Right cardiac atrium (tissue), 5 donors: ENCODE data around the gene FXYD5. TPM values are rescaled to one million over a fixed set of nuclear protein-coding genes. Genes with fewer than 3 reads are reported as not detected.

Experiments used
- ATAC-seq, 2 donors: fragments of 200-7000 bp; cut with Tn5 transposase; one replicate each; pipeline versions ENCODE4 v1.8.0 to v1.9.1; 2020; ENCODE audit warnings: moderate library complexity in 2 of 2, mild to moderate bottlenecking in 1 of 2
- DNase-seq, 3 donors: peaks; one replicate each; pipeline ENCODE4 v3.0.0-alpha.2; 2020
- H3K27ac ChIP-seq: one replicate; pipeline ENCODE4 v1.5.1; 2013; ENCODE audit warnings: mild to moderate bottlenecking, low read length, control low read depth, moderate library complexity
- H3K27me3 ChIP-seq: one replicate; pipeline ENCODE4 v1.6.1; 2013; ENCODE audit not compliant: control insufficient read depth, insufficient read depth
- H3K4me1 ChIP-seq: one replicate; pipeline ENCODE4 v1.6.1; 2013; ENCODE audit warnings: low read length; ENCODE audit not compliant: control insufficient read depth, insufficient read depth
- H3K4me3 ChIP-seq: one replicate; pipeline ENCODE4 v1.5.1; 2013; ENCODE audit warnings: low read length, control low read depth
- H3K9me3 ChIP-seq: one replicate; pipeline ENCODE4 v1.6.1; 2013; ENCODE audit warnings: low read length; ENCODE audit not compliant: control insufficient read depth
- WGBS: extraction: QIAGEN DNeasy Blood & Tissue Kit; methylation state at CpG from one replicate; pipeline ENCODE4 v1.1.7; 2013; 5-methylcytosine and 5-hydroxymethylcytosine counted together
- intact Hi-C, 4 donors: fragments of 100-400 bp; cut with DNase I; formaldehyde crosslinking; loops; one replicate each; pipeline versions ENCODE4 v1.11.0 to v1.14.0; 2022 to 2023
- long read RNA-seq, 4 donors: library from polyadenylated mRNA; unstranded; transcript quantifications; one replicate each; pipeline ENCODE4 v2.0.0, GENCODE V29; 2020 to 2021
- polyA plus RNA-seq: library from polyadenylated mRNA; stranded (reverse); fragments of 200-250 nt; gene quantifications from one replicate; pipeline ENCODE4 v1.2.3, GENCODE V29; 2013
- total RNA-seq, 4 donors: library from RNA; stranded (reverse); fragmentation: NEBNext Ultra II Directional; extraction: Animal tissue kit (Norgen Biotek cat#: 25700); gene quantifications; one replicate each; pipeline ENCODE4 v1.2.1, GENCODE V29; 2021
- donor health status: healthy with polysubstance abuse.
- donor health status: DM: no; HTN: yes; CAD: no.
- donor health status: DM: no; HTN: no; CAD: no.
- donor health status: DM: no; HTN: yes; CAD: no; lungs with severe emphysema.
- donor health status: DM: yes; HTN: yes; CAD: no.

FXYD5 gene
- 10 to 100 TPM; 22.5 to 46.3 (median 31.0) TPM for total RNA-seq
- 31.8 TPM for polyA plus RNA-seq
- long read RNA-seq, donor 1, transcript FXYD5-204 (9 exons, 872 nt), result major isoform, 5 of 9 reads
- long read RNA-seq, donor 1, partial matches to known transcripts, result 1 of 9 reads
- long read RNA-seq, donor 1, other reads (novel, unspliced or antisense), result 2 of 9 reads
- long read RNA-seq, donor 2, transcript FXYD5-204 (9 exons, 872 nt), result major isoform, 7 of 12 reads
- long read RNA-seq, donor 2, partial matches to known transcripts, result 1 of 12 reads
- long read RNA-seq, donor 2, other reads (novel, unspliced or antisense), result 2 of 12 reads
- long read RNA-seq, donor 3, partial matches to known transcripts, result 0 of 6 reads
- long read RNA-seq, donor 3, other reads (novel, unspliced or antisense), result 2 of 6 reads
- long read RNA-seq, donor 4, transcript FXYD5-204 (9 exons, 872 nt), result major isoform, 8 of 10 reads
- long read RNA-seq, donor 4, partial matches to known transcripts, result 1 of 10 reads
- long read RNA-seq, donor 4, other reads (novel, unspliced or antisense), result 0 of 10 reads

DNA sequence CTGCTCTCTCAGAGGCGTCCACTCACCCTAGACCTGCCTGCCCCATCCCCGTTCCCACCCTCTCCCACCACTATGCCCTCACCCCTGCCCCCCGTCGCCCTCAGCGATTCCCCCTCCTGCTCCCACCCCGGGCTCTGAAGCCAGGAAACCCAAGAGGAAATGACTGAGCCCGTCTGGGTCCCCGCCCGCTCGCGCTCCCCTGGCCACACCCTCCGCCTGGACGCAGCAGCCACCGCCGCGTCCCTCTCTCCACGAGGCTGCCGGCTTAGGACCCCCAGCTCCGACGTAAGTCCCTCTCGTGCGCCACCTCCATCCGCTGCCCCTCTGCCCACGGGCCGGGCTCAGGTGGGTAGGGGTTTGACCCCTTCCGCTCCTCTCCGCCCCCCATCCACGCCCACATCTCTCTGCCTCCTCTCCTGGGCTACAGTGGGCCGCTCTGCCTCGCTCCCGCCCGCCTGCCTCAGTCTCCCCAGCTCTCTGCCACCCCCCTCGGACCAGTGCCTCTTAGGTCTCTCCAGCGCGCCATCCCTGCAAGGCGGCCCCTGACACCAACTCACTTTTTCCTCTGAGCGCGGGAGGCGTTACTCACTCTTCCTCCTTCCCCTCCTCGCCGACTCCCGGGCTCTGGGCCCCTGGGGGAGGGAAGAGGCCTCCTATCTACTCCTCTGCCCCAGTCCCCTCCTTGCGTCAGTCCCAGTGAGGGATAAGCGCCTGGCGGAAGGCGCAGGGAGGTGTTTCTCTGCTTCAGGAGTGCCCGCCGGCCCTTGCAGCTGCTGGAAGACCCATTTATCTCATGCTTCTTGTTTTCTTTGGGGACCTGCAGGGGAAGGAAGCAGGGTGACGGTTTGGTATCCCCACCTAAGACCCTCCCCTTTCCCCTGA, at the start of gene FXYD5:
Gene FXYD5 (plus strand): TSS at position 211 of the 882 bp plus-strand sequence. CDS start 816 bp downstream, outside the sequence.
- Histone ChIP-seq H3K27ac (peak within 1 kb of the TSS; percentile 70), H3K9me3 (no peaks in the 10 kb centered on the region), H3K27me3 (no peaks in the 10 kb centered on the region), H3K4me3 (peak within 1 kb of the TSS; percentile 76), H3K4me1 (no peaks in the 10 kb centered on the region)
- peak; percentile 79 to 87 (median 87) for DNase-seq
- intact Hi-C loops, result loop anchor here in 1 of 4 donors (10.0 kb wide), 1 partner anchor 100 kb away; no protein-coding TSS in a partner anchor
- peak; percentile 91 to 93 for ATAC-seq
- under 1% methylated on average over 49 of the region's 49 CpGs for whole genome bisulfite sequencing

DNA sequence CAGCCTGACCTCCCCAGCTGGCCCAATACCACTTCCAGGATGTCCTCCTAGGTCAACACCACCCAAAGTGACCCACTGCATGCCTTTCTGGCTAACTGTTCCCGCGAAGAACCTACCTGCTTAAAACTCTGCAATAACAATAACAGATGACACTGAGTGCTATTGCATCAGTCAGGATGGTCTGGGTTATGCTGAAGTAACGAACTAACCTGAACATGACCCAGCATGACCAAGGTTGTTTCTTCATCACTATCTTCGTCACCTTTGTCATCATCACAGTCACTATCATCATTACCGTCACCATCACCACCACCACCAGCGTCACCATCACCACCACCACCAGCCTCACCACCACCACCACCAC, 49.5 kb upstream of the FXYD5 start:
- Histone ChIP-seq H3K27me3 (no peaks in the 10 kb centered on the region), H3K9me3 (no peaks in the 10 kb centered on the region), H3K4me1 (no peaks in the 10 kb centered on the region), H3K4me3 (no peak overlapping the region), H3K27ac (no peak overlapping the region)
- no peak for DNase-seq
- ATAC-seq, result no peak
- 97% methylated on average over 6 of the region's 6 CpGs for WGBS
- intact Hi-C loops, result no loop called here

DNA sequence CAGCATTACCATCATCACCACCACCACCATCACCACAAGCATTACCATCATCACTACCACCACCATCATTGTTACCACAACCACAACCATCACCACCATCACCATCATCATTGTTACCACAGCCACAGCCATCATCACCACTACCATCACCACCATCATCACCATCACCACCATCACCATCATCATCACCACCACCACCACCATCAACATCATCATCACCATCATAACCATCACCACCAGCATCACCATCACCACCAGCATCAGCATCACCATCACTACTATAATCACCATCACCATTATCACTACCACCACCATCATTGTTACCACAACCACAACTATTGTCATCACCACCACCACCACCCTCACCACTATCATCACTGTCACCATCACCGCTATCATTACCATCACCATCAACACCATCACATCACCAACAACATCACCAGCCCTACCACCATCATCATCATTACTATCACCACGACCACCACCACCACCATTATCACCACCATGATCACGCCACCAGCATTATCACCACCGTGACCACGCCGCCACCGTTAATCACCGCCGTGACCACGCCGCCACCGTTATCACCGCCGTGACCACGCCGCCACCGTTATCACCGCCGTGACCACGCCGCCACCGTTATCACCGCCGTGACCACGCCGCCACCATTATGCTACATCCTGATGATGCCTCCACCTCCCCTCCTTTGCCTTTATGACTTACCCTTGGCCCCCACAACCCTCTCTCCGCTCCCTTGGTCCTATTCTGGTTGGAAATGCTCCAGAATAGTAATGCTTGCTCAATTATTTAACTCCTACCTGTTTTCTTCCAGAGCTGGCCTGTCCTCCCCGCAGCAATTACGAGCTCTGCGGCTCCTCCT, 48.9 kb upstream of the FXYD5 start:
- no peak for ATAC-seq
- intact Hi-C loops, result no loop called here
- Histone ChIP-seq H3K27ac (no peak overlapping the region), H3K9me3 (no peaks in the 10 kb centered on the region), H3K4me3 (no peak overlapping the region), H3K27me3 (no peaks in the 10 kb centered on the region), H3K4me1 (no peaks in the 10 kb centered on the region)
- peak in 1 of 3 donors; percentile 40 for DNase-seq
- 90% methylated on average over 30 of the region's 30 CpGs for WGBS

GRCh38 chr19:35106291-35106583, 48.3 kb upstream of the FXYD5 start:
- H3K4me1 ChIP-seq, result no peaks in the 10 kb centered on the region
- 83% methylated on average over 9 of the region's 9 CpGs for WGBS
- no peak overlapping the region for H3K4me3 ChIP-seq
- no peak overlapping the region for H3K27ac ChIP-seq
- H3K9me3 ChIP-seq, result no peaks in the 10 kb centered on the region
- DNase-seq (peak in 1 of 3 donors; percentile 46), ATAC-seq (no peak)
- no peaks in the 10 kb centered on the region for H3K27me3 ChIP-seq
- intact Hi-C loops, result no loop called here

- ATAC-seq (no peak), DNase-seq (no peak)
- no peaks in the 10 kb centered on the region for H3K27me3 ChIP-seq
- intact Hi-C loops, result no loop called here
- H3K4me3 ChIP-seq, result no peak overlapping the region
- H3K4me1 ChIP-seq, result no peaks in the 10 kb centered on the region
- no peaks in the 10 kb centered on the region for H3K9me3 ChIP-seq
- 37% methylated on average over 2 of the region's 2 CpGs for WGBS
- H3K27ac ChIP-seq, result no peak overlapping the region
These were observed 47.5 kb upstream of the FXYD5 start for GRCh38 chr19:35106898-35107541.

- no peak overlapping the region for H3K4me3 ChIP-seq
- H3K9me3 ChIP-seq, result no peaks in the 10 kb centered on the region
- WGBS, result 31% methylated on average over 5 of the region's 5 CpGs
- ATAC-seq, result peak; percentile 76 to 86
- DNase-seq, result peak in 2 of 3 donors; percentile 70 to 83
- intact Hi-C loops, result no loop called here
- H3K4me1 ChIP-seq, result no peaks in the 10 kb centered on the region
- H3K27me3 ChIP-seq, result no peaks in the 10 kb centered on the region
- no peak overlapping the region for H3K27ac ChIP-seq
These were observed 47.0 kb upstream of the FXYD5 start for GRCh38 chr19:35107545-35107944.

- Histone ChIP-seq H3K9me3 (no peaks in the 10 kb centered on the region), H3K4me1 (no peaks in the 10 kb centered on the region), H3K4me3 (no peak overlapping the region), H3K27ac (no peak overlapping the region), H3K27me3 (no peaks in the 10 kb centered on the region)
- DNase-seq (no peak), ATAC-seq (no peak)
- 78% methylated on average over 11 of the region's 11 CpGs for WGBS
- intact Hi-C loops, result no loop called here
These were observed 45.8 kb upstream of the FXYD5 start for GRCh38 chr19:35108730-35109129.

DNA sequence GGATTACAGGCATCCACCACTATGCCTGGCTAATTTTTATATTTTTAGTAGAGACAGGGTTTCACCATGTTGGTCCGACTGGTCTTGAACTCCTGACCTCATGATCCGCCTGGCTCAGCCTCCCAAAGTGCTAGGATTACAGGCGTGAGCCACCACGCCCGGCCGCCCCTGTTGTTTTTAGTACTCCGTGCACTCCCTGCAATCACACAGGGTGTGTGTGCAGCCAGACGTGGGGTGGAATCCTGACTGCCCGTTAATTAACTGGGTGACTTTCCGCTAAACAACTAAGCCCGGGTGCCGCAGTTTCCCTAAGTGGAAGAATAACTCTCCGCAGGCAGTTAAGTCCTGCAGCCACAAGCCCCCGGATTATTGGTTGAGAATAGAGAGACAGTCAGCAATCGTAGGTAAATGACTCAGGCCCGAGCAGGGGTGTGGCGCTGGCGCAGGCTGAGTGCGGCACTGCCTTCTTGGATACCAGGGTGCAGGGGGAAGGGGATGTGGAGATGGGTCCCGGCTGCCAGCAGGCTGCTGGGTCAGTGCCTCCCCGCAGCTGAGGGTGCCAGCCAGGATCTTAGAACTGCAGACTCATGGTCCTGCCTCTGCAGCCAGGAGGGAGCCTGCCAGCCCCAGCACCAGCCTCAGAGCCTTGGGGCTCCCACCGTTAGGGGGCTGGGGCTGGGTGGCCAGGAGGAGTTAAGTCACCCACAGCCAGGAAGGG, 45.0 kb upstream of the FXYD5 start:
- H3K4me3 ChIP-seq, result no peak overlapping the region
- H3K27ac ChIP-seq, result no peak overlapping the region
- H3K4me1 ChIP-seq, result no peaks in the 10 kb centered on the region
- peak in 1 of 3 donors; percentile 39 for DNase-seq
- no peaks in the 10 kb centered on the region for H3K27me3 ChIP-seq
- ATAC-seq, result no peak
- H3K9me3 ChIP-seq, result no peaks in the 10 kb centered on the region
- intact Hi-C loops, result no loop called here
- 79% methylated on average over 22 of the region's 22 CpGs for WGBS

DNA sequence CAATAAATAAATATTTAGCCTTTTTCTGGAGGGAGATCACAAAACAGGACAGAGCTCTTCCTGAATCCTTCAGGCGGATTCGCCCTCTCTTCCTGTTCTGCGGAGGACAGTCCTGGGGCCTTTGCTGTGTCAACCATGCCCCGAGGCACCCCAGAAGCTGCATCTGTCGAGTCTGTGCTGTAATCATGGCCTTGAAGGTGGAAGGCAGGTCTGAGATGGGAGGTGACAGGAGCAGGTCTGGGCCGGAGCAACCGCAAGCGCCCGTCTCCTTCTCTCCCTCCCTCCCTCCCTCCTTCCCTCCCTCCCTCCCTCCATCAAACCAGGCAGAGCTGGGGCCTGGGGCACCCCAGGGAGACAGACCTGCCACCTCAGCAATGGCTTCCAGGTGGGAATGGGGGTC, 43.6 kb upstream of the FXYD5 start:
- DNase-seq (peak in 1 of 3 donors; percentile 19), ATAC-seq (no peak)
- Histone ChIP-seq H3K9me3 (no peaks in the 10 kb centered on the region), H3K4me1 (no peaks in the 10 kb centered on the region), H3K27ac (no peak overlapping the region), H3K27me3 (no peaks in the 10 kb centered on the region), H3K4me3 (no peak overlapping the region)
- intact Hi-C loops, result no loop called here
- 45% methylated on average over 9 of the region's 9 CpGs for WGBS
